K562 (cell line): ENCODE results near the gene CCNB1. TPM values are rescaled to one million over a fixed set of nuclear protein-coding genes. Genes with fewer than 3 reads are reported as not detected.

Experiments used
- ADNP ChIP-seq: fragments of 200-800 bp; sonication (Bioruptor generic); IDR thresholded peaks from 2 replicates; pipeline ENCODE4 v1.6.1; 2016; ENCODE audit warnings: missing genetic modification characterization, missing compliant biosample characterization
- FOXP1 ChIP-seq: sonication (generic); formaldehyde crosslinking; IDR thresholded peaks from 2 replicates; pipeline ENCODE4 v1.8.0; 2022; ENCODE audit warnings: mild to moderate bottlenecking, missing genetic modification reagents
- HOXB6 ChIP-seq: fragments of 250-450 bp; sonication (Bioruptor Pico); IDR thresholded peaks from 2 replicates; pipeline ENCODE4 v1.5.1; 2022; ENCODE audit warnings: mild to moderate bottlenecking, borderline replicate concordance
- PRMT5 ChIP-seq: sonication (generic); formaldehyde crosslinking; IDR thresholded peaks from 2 replicates; pipeline ENCODE4 v1.5.0; 2020; ENCODE audit warnings: missing genetic modification reagents
- polyA plus RNA-seq, 8 experiments: library from polyadenylated mRNA; depleted of rRNA in 4 of 8; stranded (reverse) in 5 of 8; unstranded in 3 of 8; fragments of >200 nt; fragmentation: Nextera tagmentation in 2 of 8; fragmentation: Illumina TruSeq in 1 of 8; extraction: Ambion mirVana in 2 of 8; extraction: Trizol in 1 of 8; gene quantifications; 2 replicates each; pipeline versions ENCODE4 v1.2.1 to v1.2.3, GENCODE V29; 2011 to 2014; ENCODE audit warnings: inconsistent platforms in 1 of 8, missing spikeins in 1 of 8
- total RNA-seq, 7 experiments: library from RNA; depleted of rRNA in 6 of 7; stranded (reverse); fragments of >200 nt in 6 of 7; fragmentation: Illumina TruSeq in 2 of 7; extraction: Trizol in 2 of 7; gene quantifications; 2 replicates each; pipeline versions ENCODE4 v1.2.1 to v1.2.3, GENCODE V29; 2011 to 2021; ENCODE audit warnings: low replicate concordance in 1 of 7
- TF ChIP-seq, protein P1 (sequence below), 3 experiments: fragments of 200-800 bp in 1 of 3; fragments of 250-450 bp in 1 of 3; fragments of 450-650 bp in 1 of 3; sonication (Bioruptor Pico) in 1 of 3; sonication (Bioruptor generic) in 1 of 3; formaldehyde crosslinking in 1 of 3; IDR thresholded peaks; 2 replicates each; pipeline versions ENCODE4 v1.6.1 to v1.8.0; 2016 to 2022; ENCODE audit warnings: mild to moderate bottlenecking in 2 of 3, missing genetic modification characterization in 2 of 3, missing compliant biosample characterization in 1 of 3, moderate library complexity in 1 of 3

CCNB1 gene
- total and polyA plus RNA-seq, 9 of the 15 experiments (the other 6 are each of a cell fraction or from before 2014, with no cell fraction given) = 165 to 679 (median 271) TPM

GRCh38 chr5:69217151-69217511, 50.2 kb downstream of the CCNB1 start (continued):
- TF ChIP-seq, protein P1, sequence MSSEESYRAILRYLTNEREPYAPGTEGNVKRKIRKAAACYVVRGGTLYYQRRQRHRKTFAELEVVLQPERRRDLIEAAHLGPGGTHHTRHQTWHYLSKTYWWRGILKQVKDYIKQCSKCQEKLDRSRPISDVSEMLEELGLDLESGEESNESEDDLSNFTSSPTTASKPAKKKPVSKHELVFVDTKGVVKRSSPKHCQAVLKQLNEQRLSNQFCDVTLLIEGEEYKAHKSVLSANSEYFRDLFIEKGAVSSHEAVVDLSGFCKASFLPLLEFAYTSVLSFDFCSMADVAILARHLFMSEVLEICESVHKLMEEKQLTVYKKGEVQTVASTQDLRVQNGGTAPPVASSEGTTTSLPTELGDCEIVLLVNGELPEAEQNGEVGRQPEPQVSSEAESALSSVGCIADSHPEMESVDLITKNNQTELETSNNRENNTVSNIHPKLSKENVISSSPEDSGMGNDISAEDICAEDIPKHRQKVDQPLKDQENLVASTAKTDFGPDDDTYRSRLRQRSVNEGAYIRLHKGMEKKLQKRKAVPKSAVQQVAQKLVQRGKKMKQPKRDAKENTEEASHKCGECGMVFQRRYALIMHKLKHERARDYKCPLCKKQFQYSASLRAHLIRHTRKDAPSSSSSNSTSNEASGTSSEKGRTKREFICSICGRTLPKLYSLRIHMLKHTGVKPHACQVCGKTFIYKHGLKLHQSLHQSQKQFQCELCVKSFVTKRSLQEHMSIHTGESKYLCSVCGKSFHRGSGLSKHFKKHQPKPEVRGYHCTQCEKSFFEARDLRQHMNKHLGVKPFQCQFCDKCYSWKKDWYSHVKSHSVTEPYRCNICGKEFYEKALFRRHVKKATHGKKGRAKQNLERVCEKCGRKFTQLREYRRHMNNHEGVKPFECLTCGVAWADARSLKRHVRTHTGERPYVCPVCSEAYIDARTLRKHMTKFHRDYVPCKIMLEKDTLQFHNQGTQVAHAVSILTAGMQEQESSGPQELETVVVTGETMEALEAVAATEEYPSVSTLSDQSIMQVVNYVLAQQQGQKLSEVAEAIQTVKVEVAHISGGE (CRISPR knock-in tag; IDR thresholded peaks at IDR 0.05) = peak in 1 of 3 experiments; percentile 32; a peak in 1 of 6 replicates
- no peak for TF ChIP-seq FOXP1 (CRISPR knock-in tag)
- 0 out of 2 replicates have a peak, but pooled peaks have one; percentile 28 for TF ChIP-seq ADNP
- TF ChIP-seq HOXB6 (CRISPR knock-in tag) = no peak
- TF ChIP-seq PRMT5 (CRISPR knock-in tag) = no peak
